Stimulated activated CD4-positive, alpha-beta T cell treated with anti-CD3 and anti-CD28 coated beads, Interleukin-12 subunit alpha, Interleukin-12 subunit beta, amount 100 ng/mL, for 24 hours (primary cell): ENCODE measurements around the gene AP1G1.
"Not testable (repeated sequence)": the region's sequence is repeated elsewhere in the genome, so short reads cannot be mapped to it uniquely, and the experiment has no call there.

Experiments
- DNase-seq, 2 experiments: peaks; one replicate each; pipeline ENCODE4 v3.0.0-alpha.2; 2020; ENCODE audit warnings: low read depth in 2 of 2

The AP1G1 gene

GRCh38 chr16:71706046-71706445 is 102.6 kb downstream of the AP1G1 start:
- DNase-seq = no peak

GRCh38 chr16:71703333-71703732 is 105.3 kb downstream of the AP1G1 start:
- DNase-seq = no peak

GRCh38 chr16:71700831-71701230 is 107.8 kb downstream of the AP1G1 start:
- DNase-seq = no peak

GRCh38 chr16:71698491-71698890 is 110.1 kb downstream of the AP1G1 start:
- DNase-seq = no peak

GRCh38 chr16:71693164-71693563 is 115.5 kb downstream of the AP1G1 start:
- no peak for DNase-seq

GRCh38 chr16:71689901-71690300 is 118.7 kb downstream of the AP1G1 start:
- DNase-seq = no peak

GRCh38 chr16:71687861-71688260 is 120.8 kb downstream of the AP1G1 start:
- DNase-seq = no peak

GRCh38 chr16:71684280-71684679 is 124.4 kb downstream of the AP1G1 start:
- DNase-seq = not testable (repeated sequence)

GRCh38 chr16:71681360-71681759 is 127.3 kb downstream of the AP1G1 start:
- DNase-seq = no peak
